IMR-90 (cell line): Measurements from ENCODE around the gene CLDN11. TPM values are rescaled to one million over a fixed set of nuclear protein-coding genes. Genes with fewer than 3 reads are reported as not detected.

Experiments used
- ATAC-seq: fragments of 200-7000 bp; cut with Tn5 transposase; 2 replicates; pipeline ENCODE4 v1.9.1; 2020; ENCODE audit warnings: low read depth, mild to moderate bottlenecking, moderate library complexity
- BruUV-seq: library from RNA; stranded (reverse); fragments of 400-500 nt; replicated peaks from 2 replicates; lab custom pipeline; 2021; lab: Mats Ljungman, UMichigan
- CTCF ChIA-PET: fragments of 300-600 bp; formaldehyde crosslinking; extraction: SDS; loops from one replicate; lab custom pipeline; 2021; ENCODE audit warnings: antibody characterized with exemption; lab: Yijun Ruan, JAX
- POLR2A ChIA-PET: fragments of 300-600 bp; sonication (Branson Sonifier 250); formaldehyde crosslinking; loops from one replicate; lab custom pipeline; 2022; ENCODE audit warnings: antibody characterized with exemption; ENCODE audit not compliant: unreplicated experiment; lab: Charles Lee
- DNase-seq: peaks from one replicate; pipeline ENCODE4 v3.0.0; 2013
- H2AFZ ChIP-seq: replicated peaks from 2 replicates; pipeline ENCODE3; 2013; ENCODE audit warnings: low read length, mild to moderate bottlenecking; ENCODE audit not compliant: poor library complexity
- H2AK5ac ChIP-seq: 2 replicates; pipeline ENCODE4 v1.6.1; 2013; ENCODE audit warnings: low read depth, low read length, inconsistent platforms
- H2AK9ac ChIP-seq: replicated peaks from 2 replicates; pipeline ENCODE3; 2013; ENCODE audit warnings: mild to moderate bottlenecking, low read depth, low read length, moderate library complexity; ENCODE audit not compliant: poor library complexity
- H2BK120ac ChIP-seq: 2 replicates; pipeline ENCODE4 v1.6.1; 2013; ENCODE audit warnings: low read depth, low read length, inconsistent platforms
- H2BK15ac ChIP-seq: 3 replicates; pipeline ENCODE4 v1.6.1; 2013; ENCODE audit warnings: low read depth, low read length, inconsistent platforms
- H2BK20ac ChIP-seq: 2 replicates; pipeline ENCODE4 v1.6.1; 2013; ENCODE audit warnings: low read depth, mild to moderate bottlenecking, inconsistent platforms, low read length, moderate library complexity
- H2BK5ac ChIP-seq: 2 replicates; pipeline ENCODE4 v1.6.1; 2013; ENCODE audit warnings: mild to moderate bottlenecking, low read depth, low read length, inconsistent platforms; ENCODE audit not compliant: poor library complexity, severe bottlenecking
- H3K14ac ChIP-seq: replicated peaks from 2 replicates; pipeline ENCODE4 v1.6.1; 2013; ENCODE audit warnings: low read depth, low read length, inconsistent platforms
- H3K18ac ChIP-seq: 2 replicates; pipeline ENCODE4 v1.6.1; 2013; ENCODE audit warnings: low read depth, low read length, control low read depth
- H3K23ac ChIP-seq: 2 replicates; pipeline ENCODE4 v1.6.1; 2013; ENCODE audit warnings: low read depth, low read length, inconsistent platforms
- H3K27ac ChIP-seq: 2 replicates; pipeline ENCODE4 v1.5.1; 2013; ENCODE audit warnings: mild to moderate bottlenecking, control low read depth, low read length; ENCODE audit not compliant: insufficient read depth
- H3K27me3 ChIP-seq: 2 replicates; pipeline ENCODE4 v1.6.1; 2013; ENCODE audit warnings: low read length; ENCODE audit not compliant: control insufficient read depth, insufficient read depth
- H3K36me3 ChIP-seq: 2 replicates; pipeline ENCODE4 v1.6.1; 2013; ENCODE audit warnings: low read length, mixed read lengths; ENCODE audit not compliant: control insufficient read depth, insufficient read depth
- H3K4ac ChIP-seq: 2 replicates; pipeline ENCODE4 v1.6.1; 2013; ENCODE audit warnings: low read depth, low read length, inconsistent platforms
- H3K4me1 ChIP-seq: 2 replicates; pipeline ENCODE4 v1.6.1; 2013; ENCODE audit warnings: low read length, mixed read lengths; ENCODE audit not compliant: control insufficient read depth, insufficient read depth
- H3K4me2 ChIP-seq: 2 replicates; pipeline ENCODE4 v1.6.1; 2013; ENCODE audit warnings: low read depth, mild to moderate bottlenecking, control low read depth, low read length, moderate library complexity
- H3K4me3 ChIP-seq: 2 replicates; pipeline ENCODE4 v1.5.1; 2013; ENCODE audit warnings: low read depth, mild to moderate bottlenecking, control low read depth, low read length, moderate library complexity; ENCODE audit not compliant: insufficient read depth
- H3K56ac ChIP-seq: 2 replicates; pipeline ENCODE4 v1.6.1; 2013; ENCODE audit warnings: low read length, inconsistent platforms; ENCODE audit not compliant: insufficient read depth; ENCODE audit errors: extremely low read depth
- H3K79me1 ChIP-seq, 2 experiments: 2 replicates each; pipeline ENCODE4 v1.6.1; 2013; ENCODE audit warnings: low read length in 2 of 2, inconsistent platforms in 1 of 2, low read depth in 1 of 2
- H3K9ac ChIP-seq: 2 replicates; pipeline ENCODE4 v1.6.1; 2013; ENCODE audit warnings: low read depth, low read length, control low read depth
- H3K9me1 ChIP-seq: 2 replicates; pipeline ENCODE4 v1.6.1; 2013; ENCODE audit warnings: low read length, inconsistent platforms; ENCODE audit not compliant: insufficient read depth
- H3K9me3 ChIP-seq: 2 replicates; pipeline ENCODE4 v1.6.1; 2013; ENCODE audit warnings: low read length; ENCODE audit not compliant: control insufficient read depth, insufficient read depth
- H4K20me1 ChIP-seq: 2 replicates; pipeline ENCODE4 v1.6.1; 2013; ENCODE audit warnings: low read length, inconsistent platforms; ENCODE audit not compliant: insufficient read depth
- H4K5ac ChIP-seq: 2 replicates; pipeline ENCODE4 v1.6.1; 2013; ENCODE audit warnings: mild to moderate bottlenecking, low read depth, low read length, control low read depth
- H4K8ac ChIP-seq, 2 experiments: 2 replicates each; pipeline ENCODE4 v1.6.1; 2013; ENCODE audit warnings: low read depth in 2 of 2, low read length in 2 of 2, control low read depth in 1 of 2, inconsistent platforms in 1 of 2
- H4K91ac ChIP-seq: 2 replicates; pipeline ENCODE4 v1.6.1; 2013; ENCODE audit warnings: low read depth, low read length, inconsistent platforms; ENCODE audit not compliant: insufficient read depth
- BHLHE40 ChIP-seq: fragments of 150-350 bp; IDR thresholded peaks from 2 replicates; pipeline ENCODE4 v1.6.1; 2016; ENCODE audit warnings: mild to moderate bottlenecking, low read depth, low read length
- CEBPB ChIP-seq: IDR thresholded peaks from 2 replicates; pipeline ENCODE4 v1.6.1; 2012; ENCODE audit warnings: low read depth, low read length, improper control_type of control experiment
- CHD1 ChIP-seq: IDR thresholded peaks from 2 replicates; pipeline ENCODE4 v1.6.1; 2012; ENCODE audit warnings: low read depth, low read length, improper control_type of control experiment
- ELK1 ChIP-seq: fragments of 150-350 bp; IDR thresholded peaks from 2 replicates; pipeline ENCODE4 v1.6.1; 2016; ENCODE audit warnings: low read depth, mild to moderate bottlenecking, low read length, moderate library complexity, borderline replicate concordance
- FOS ChIP-seq: fragments of 150-350 bp; IDR thresholded peaks from 2 replicates; pipeline ENCODE4 v1.6.1; 2016; ENCODE audit warnings: low read depth, low read length
- MAFK ChIP-seq: IDR thresholded peaks from 2 replicates; pipeline ENCODE4 v1.6.1; 2012; ENCODE audit warnings: low read depth, low read length, improper control_type of control experiment
- MAZ ChIP-seq: IDR thresholded peaks from 2 replicates; pipeline ENCODE4 v1.6.1; 2012; ENCODE audit warnings: low read depth, mild to moderate bottlenecking, low read length, improper control_type of control experiment, moderate library complexity, borderline replicate concordance
- MXI1 ChIP-seq: IDR thresholded peaks from 2 replicates; pipeline ENCODE4 v1.6.1; 2012; ENCODE audit warnings: low read depth, mild to moderate bottlenecking, low read length, moderate library complexity, borderline replicate concordance
- NFE2L2 ChIP-seq: fragments of 150-350 bp; IDR thresholded peaks from 2 replicates; pipeline ENCODE4 v1.6.1; 2016; ENCODE audit warnings: low read depth, mild to moderate bottlenecking, low read length
- POLR2A ChIP-seq: IDR thresholded peaks from 2 replicates; pipeline ENCODE4 v1.6.1; 2012; ENCODE audit warnings: mild to moderate bottlenecking, low read depth, low read length
- RAD21 ChIP-seq: IDR thresholded peaks from 2 replicates; pipeline ENCODE4 v1.6.1; 2012; ENCODE audit warnings: low read length, improper control_type of control experiment
- RCOR1 ChIP-seq: IDR thresholded peaks from 2 replicates; pipeline ENCODE4 v1.6.1; 2012; ENCODE audit warnings: mild to moderate bottlenecking, low read length, improper control_type of control experiment; ENCODE audit not compliant: insufficient replicate concordance
- SMC3 ChIP-seq: fragments of 150-350 bp; IDR thresholded peaks from 2 replicates; pipeline ENCODE4 v1.6.1; 2016; ENCODE audit warnings: low read depth, mild to moderate bottlenecking, antibody characterized with exemption, low read length, moderate library complexity
- WGBS, 2 experiments: methylation state at CpG; one replicate each; pipeline versions ENCODE4 v1.1.5 to v1.1.7; 2013; ENCODE audit warnings: missing lambda C conversion rate in 2 of 2; ENCODE audit not compliant: insufficient read length in 1 of 2; ENCODE audit errors: extremely low coverage in 2 of 2; 5-methylcytosine and 5-hydroxymethylcytosine counted together
- dilution Hi-C: fragments of 300-500 bp; cut with HindIII; formaldehyde crosslinking; loops from one replicate; pipeline ENCODE4 v1.14.3; 2018; ENCODE audit warnings: low sequenced_read_pairs; ENCODE audit not compliant: unreplicated experiment
- in situ Hi-C: fragments of 300-500 bp; cut with MboI; formaldehyde crosslinking; loops from 3 replicates; pipeline ENCODE4 v1.14.3; 2019; ENCODE audit warnings: low sequenced_read_pairs, inconsistent platforms, mixed read lengths
- intact Hi-C: fragments of 100-400 bp; cut with micrococcal nuclease; formaldehyde crosslinking; loops from 2 replicates; pipeline ENCODE4 v1.10.0; 2022
- polyA plus RNA-seq, 3 experiments: library from polyadenylated mRNA; depleted of rRNA; stranded (reverse); fragments of >200 nt; gene quantifications; 2 replicates each; pipeline ENCODE4 v1.2.3, GENCODE V29; 2012; ENCODE audit warnings: low replicate concordance in 1 of 3
- total RNA-seq: library from RNA; depleted of rRNA; stranded (reverse); fragments of >200 nt; gene quantifications from 2 replicates; pipeline ENCODE4 v1.2.3, GENCODE V29; 2012
- TF ChIP-seq, protein P1 (sequence below): conservative IDR thresholded peaks from 2 replicates; pipeline ENCODE4 v1.5.1; 2012; ENCODE audit warnings: mild to moderate bottlenecking, low read depth, low read length, improper control_type of control experiment
- TF ChIP-seq, protein P2 (sequence below): fragments of 150-350 bp; IDR thresholded peaks from 2 replicates; pipeline ENCODE4 v1.6.1; 2017; ENCODE audit warnings: mild to moderate bottlenecking, antibody characterized with exemption, low read length, low read depth

CLDN11 gene
- total and polyA plus RNA-seq, 2 of the 4 experiments (the other 2 are of a cell fraction): 245 to 318 TPM

DNA sequence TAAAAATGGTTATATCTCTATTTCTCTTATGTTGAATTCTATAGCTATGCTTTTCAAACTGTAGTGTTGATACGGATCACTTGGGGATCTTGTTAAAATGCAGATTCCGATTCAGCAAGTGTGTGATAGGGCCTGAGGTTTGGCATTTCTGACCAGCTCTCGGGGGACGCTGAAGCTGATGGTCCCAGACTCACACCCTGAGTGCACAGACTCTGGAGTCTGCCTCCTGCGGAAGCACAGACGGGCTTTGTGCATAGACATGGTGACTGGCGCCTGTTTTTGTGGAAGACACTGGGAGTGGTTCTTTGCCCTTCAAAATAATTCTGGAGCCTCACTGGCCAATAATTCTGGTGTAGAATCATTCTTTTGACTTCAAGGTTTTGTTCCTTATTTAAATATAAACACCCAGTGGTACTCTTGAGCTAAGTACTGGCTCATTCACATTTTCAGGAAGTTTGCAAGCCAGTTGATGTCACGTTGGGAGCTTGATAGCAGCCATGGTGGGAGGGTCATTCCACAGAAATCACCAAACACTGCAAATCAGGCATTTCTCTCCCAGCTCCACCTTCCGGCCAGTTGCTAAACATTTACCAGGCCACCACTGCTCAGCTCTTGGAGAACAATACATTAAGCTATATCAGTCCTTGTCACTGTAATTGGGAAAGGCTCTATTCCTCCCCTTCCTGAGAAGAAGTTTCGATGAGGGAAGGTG is 19.2 kb downstream of the CLDN11 start:
- peaks cover 0 to 15% of the 10 kb centered on the region in 2 experiments; a peak in 1 of 4 replicates for H3K79me1 ChIP-seq
- ATAC-seq: no peak
- H3K4me1 ChIP-seq: peaks cover 6% of the 10 kb centered on the region; the same call in 1 of the 2 replicates
- peaks cover 35% of the 10 kb centered on the region for H3K36me3 ChIP-seq
- H4K5ac ChIP-seq: no peak overlapping the region
- H4K20me1 ChIP-seq: peaks cover 5% of the 10 kb centered on the region; the same call in 1 of the 2 replicates
- H3K27me3 ChIP-seq: no peaks in the 10 kb centered on the region
- BruUV-seq: no TSS peak
- H2BK5ac ChIP-seq: no peak overlapping the region
- H3K27ac ChIP-seq: no peak overlapping the region
- dilution Hi-C loops: no loop called here
- WGBS, 2 experiments: 97% methylated on average over 5 of the region's 10 CpGs; no CpG with 5 or more reads in 1 of the 2 experiments
- no peak overlapping the region for H3K4me3 ChIP-seq
- in situ Hi-C loops: no loop called here
- H3K4ac ChIP-seq: no peak overlapping the region
- no peak overlapping the region for H2BK20ac ChIP-seq
- no peak overlapping the region for H4K91ac ChIP-seq
- intact Hi-C loops: no loop called here
- no peak overlapping the region for H3K4me2 ChIP-seq
- CTCF ChIA-PET: interaction anchor here (1.0 kb wide), 1 partner anchor 24 kb away, joined by 5 read pairs; no protein-coding TSS in a partner anchor
- no peak overlapping the region for H3K9ac ChIP-seq
- no peak overlapping the region for H3K56ac ChIP-seq
- H3K23ac ChIP-seq: no peak overlapping the region
- no peaks in the 10 kb centered on the region for H3K9me3 ChIP-seq
- H2AFZ ChIP-seq: peak overlapping the region; percentile 13
- H2AK5ac ChIP-seq: no peak overlapping the region
- POLR2A ChIA-PET: no interaction called here
- peaks cover 14% of the 10 kb centered on the region for H3K9me1 ChIP-seq
- H2BK15ac ChIP-seq: no peak overlapping the region
- no peak overlapping the region for H2AK9ac ChIP-seq
- H2BK120ac ChIP-seq: no peak overlapping the region
- no peak overlapping the region for H3K14ac ChIP-seq
- H3K18ac ChIP-seq: no peak overlapping the region; the same call in 1 of the 2 replicates
- no peak for DNase-seq
- H4K8ac ChIP-seq: no peak overlapping the region; a peak in 1 of 4 replicates
- TF ChIP-seq FOS (no peak), MXI1 (no peak), SMC3 (no peak), MAZ (no peak), BHLHE40 (no peak), POLR2A (no peak), CHD1 (no peak), ELK1 (no peak), MAFK (no peak), NFE2L2 (no peak), RCOR1 (no peak), CEBPB (no peak), RAD21 (no peak)
- TF ChIP-seq, protein P1, sequence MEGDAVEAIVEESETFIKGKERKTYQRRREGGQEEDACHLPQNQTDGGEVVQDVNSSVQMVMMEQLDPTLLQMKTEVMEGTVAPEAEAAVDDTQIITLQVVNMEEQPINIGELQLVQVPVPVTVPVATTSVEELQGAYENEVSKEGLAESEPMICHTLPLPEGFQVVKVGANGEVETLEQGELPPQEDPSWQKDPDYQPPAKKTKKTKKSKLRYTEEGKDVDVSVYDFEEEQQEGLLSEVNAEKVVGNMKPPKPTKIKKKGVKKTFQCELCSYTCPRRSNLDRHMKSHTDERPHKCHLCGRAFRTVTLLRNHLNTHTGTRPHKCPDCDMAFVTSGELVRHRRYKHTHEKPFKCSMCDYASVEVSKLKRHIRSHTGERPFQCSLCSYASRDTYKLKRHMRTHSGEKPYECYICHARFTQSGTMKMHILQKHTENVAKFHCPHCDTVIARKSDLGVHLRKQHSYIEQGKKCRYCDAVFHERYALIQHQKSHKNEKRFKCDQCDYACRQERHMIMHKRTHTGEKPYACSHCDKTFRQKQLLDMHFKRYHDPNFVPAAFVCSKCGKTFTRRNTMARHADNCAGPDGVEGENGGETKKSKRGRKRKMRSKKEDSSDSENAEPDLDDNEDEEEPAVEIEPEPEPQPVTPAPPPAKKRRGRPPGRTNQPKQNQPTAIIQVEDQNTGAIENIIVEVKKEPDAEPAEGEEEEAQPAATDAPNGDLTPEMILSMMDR: no peak
- TF ChIP-seq, protein P2, sequence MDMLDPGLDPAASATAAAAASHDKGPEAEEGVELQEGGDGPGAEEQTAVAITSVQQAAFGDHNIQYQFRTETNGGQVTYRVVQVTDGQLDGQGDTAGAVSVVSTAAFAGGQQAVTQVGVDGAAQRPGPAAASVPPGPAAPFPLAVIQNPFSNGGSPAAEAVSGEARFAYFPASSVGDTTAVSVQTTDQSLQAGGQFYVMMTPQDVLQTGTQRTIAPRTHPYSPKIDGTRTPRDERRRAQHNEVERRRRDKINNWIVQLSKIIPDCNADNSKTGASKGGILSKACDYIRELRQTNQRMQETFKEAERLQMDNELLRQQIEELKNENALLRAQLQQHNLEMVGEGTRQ: no peak
